ENCODE data around the gene INPP4B.

GRCh38 chr4:142743121-142743825 is 102.8 kb downstream of the INPP4B start:
- TF ChIP-seq POLR2AphosphoS5 (IDR thresholded peaks at IDR 0.05; ENCODE audit: low read depth, low read length) (no peak), TAF1 (IDR thresholded peaks at IDR 0.05; ENCODE audit: low read depth, low read length) (no peak)

Data from GM12891 (cell line).